SK-N-SH (cell line): ENCODE data around the gene CNN2.

Experiments
- GABPA ChIP-seq: IDR thresholded peaks from 2 replicates; pipeline ENCODE4 v1.4.0; 2012; ENCODE audit warnings: low read depth, mild to moderate bottlenecking
- NFIC ChIP-seq: IDR thresholded peaks from 2 replicates; pipeline ENCODE4 v1.4.0; 2012; ENCODE audit warnings: borderline replicate concordance
- POLR2AphosphoS5 ChIP-seq: IDR thresholded peaks from 2 replicates; pipeline ENCODE4 v1.6.1; 2012; ENCODE audit warnings: low read depth, low read length
- RAD21 ChIP-seq: IDR thresholded peaks from 2 replicates; pipeline ENCODE4 v1.6.1; 2012; ENCODE audit warnings: mild to moderate bottlenecking, low read length
- SIN3A ChIP-seq: IDR thresholded peaks from 2 replicates; pipeline ENCODE4 v1.6.1; 2012; ENCODE audit warnings: low read depth, mild to moderate bottlenecking, low read length, moderate library complexity, borderline replicate concordance
- YY1 ChIP-seq: IDR thresholded peaks from 2 replicates; pipeline ENCODE4 v1.4.0; 2012; ENCODE audit warnings: low read depth, mild to moderate bottlenecking
- TF ChIP-seq, protein P1 (sequence below): fragments of 200-600 bp; sonication (generic); IDR thresholded peaks from 2 replicates; pipeline ENCODE4 v1.6.1; 2017; ENCODE audit warnings: antibody characterized with exemption, mild to moderate bottlenecking, moderate library complexity
- TF ChIP-seq, protein P2 (sequence below): IDR thresholded peaks from 2 replicates; pipeline ENCODE4 v1.6.1; 2012; ENCODE audit warnings: mild to moderate bottlenecking, low read depth, low read length, moderate library complexity

DNA sequence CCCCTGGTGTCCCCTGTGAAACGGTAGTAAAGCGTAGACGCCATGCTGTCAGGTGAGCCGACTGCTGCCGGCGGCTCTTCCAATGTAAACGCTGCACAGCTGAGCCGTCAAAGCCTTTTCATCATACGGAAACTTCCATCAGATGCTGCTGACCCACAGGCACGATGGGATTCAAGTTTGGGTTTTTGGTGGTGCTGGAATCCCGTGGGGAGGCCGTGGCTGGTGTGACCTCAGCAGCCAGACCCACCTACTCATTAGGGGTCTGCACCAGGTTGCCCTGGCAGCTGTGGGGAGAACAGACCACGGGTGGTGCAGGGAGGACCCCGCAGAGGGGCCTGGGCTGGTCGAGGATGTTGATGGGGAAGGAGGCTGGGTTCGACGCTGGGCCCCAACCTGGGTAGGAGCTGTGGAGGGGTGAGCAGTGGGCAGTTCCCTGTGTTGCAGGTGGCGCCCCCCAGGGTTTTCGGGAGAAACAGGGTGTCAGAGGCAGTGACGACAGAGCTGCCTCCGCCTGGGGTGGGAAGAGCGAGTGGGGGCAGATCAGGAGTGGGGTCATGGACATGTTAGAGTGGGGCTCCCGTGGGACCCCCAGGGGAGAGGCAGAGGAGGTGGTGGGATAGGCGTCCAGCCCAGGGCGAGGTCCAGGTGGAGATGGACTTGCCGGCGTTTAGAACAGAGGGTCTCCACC is 19.6 kb upstream of the CNN2 start:
- TF ChIP-seq SIN3A (no peak), POLR2AphosphoS5 (no peak), YY1 (no peak), RAD21 (no peak), NFIC (no peak), GABPA (no peak)
- TF ChIP-seq, protein P1, sequence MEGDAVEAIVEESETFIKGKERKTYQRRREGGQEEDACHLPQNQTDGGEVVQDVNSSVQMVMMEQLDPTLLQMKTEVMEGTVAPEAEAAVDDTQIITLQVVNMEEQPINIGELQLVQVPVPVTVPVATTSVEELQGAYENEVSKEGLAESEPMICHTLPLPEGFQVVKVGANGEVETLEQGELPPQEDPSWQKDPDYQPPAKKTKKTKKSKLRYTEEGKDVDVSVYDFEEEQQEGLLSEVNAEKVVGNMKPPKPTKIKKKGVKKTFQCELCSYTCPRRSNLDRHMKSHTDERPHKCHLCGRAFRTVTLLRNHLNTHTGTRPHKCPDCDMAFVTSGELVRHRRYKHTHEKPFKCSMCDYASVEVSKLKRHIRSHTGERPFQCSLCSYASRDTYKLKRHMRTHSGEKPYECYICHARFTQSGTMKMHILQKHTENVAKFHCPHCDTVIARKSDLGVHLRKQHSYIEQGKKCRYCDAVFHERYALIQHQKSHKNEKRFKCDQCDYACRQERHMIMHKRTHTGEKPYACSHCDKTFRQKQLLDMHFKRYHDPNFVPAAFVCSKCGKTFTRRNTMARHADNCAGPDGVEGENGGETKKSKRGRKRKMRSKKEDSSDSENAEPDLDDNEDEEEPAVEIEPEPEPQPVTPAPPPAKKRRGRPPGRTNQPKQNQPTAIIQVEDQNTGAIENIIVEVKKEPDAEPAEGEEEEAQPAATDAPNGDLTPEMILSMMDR: no peak
- TF ChIP-seq, protein P2, sequence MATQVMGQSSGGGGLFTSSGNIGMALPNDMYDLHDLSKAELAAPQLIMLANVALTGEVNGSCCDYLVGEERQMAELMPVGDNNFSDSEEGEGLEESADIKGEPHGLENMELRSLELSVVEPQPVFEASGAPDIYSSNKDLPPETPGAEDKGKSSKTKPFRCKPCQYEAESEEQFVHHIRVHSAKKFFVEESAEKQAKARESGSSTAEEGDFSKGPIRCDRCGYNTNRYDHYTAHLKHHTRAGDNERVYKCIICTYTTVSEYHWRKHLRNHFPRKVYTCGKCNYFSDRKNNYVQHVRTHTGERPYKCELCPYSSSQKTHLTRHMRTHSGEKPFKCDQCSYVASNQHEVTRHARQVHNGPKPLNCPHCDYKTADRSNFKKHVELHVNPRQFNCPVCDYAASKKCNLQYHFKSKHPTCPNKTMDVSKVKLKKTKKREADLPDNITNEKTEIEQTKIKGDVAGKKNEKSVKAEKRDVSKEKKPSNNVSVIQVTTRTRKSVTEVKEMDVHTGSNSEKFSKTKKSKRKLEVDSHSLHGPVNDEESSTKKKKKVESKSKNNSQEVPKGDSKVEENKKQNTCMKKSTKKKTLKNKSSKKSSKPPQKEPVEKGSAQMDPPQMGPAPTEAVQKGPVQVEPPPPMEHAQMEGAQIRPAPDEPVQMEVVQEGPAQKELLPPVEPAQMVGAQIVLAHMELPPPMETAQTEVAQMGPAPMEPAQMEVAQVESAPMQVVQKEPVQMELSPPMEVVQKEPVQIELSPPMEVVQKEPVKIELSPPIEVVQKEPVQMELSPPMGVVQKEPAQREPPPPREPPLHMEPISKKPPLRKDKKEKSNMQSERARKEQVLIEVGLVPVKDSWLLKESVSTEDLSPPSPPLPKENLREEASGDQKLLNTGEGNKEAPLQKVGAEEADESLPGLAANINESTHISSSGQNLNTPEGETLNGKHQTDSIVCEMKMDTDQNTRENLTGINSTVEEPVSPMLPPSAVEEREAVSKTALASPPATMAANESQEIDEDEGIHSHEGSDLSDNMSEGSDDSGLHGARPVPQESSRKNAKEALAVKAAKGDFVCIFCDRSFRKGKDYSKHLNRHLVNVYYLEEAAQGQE: no peak
